Measurements from ENCODE around the gene HOXD9.

The HOXD9 gene

GRCh38 chr2:176085861-176086771 lies 36.4 kb upstream of the HOXD9 start:
- peak; percentile 57 for DNase-seq

- DNase-seq = no peak
Observed at GRCh38 chr2:176087330-176088047, 35.0 kb upstream of the HOXD9 start.

- peak; percentile 54 for DNase-seq
Observed at GRCh38 chr2:176088048-176088936, 34.2 kb upstream of the HOXD9 start.

- DNase-seq = no peak
Observed at GRCh38 chr2:176088937-176089842, 33.3 kb upstream of the HOXD9 start.

GRCh38 chr2:176089843-176090395 lies 32.6 kb upstream of the HOXD9 start:
- no peak for DNase-seq

GRCh38 chr2:176090862-176091261 lies 31.7 kb upstream of the HOXD9 start:
- DNase-seq = no peak

- DNase-seq = no peak
Observed at GRCh38 chr2:176091329-176092258, 30.9 kb upstream of the HOXD9 start.

- DNase-seq = peak; percentile 30
Observed at GRCh38 chr2:176092270-176093144, 30.0 kb upstream of the HOXD9 start, which contains the start of gene HOXD13. Gene HOXD13 (plus strand): TSS chr2:176092721. CDS start chr2:176092891, 170 bp downstream.

GRCh38 chr2:176093145-176093897 lies 29.2 kb upstream of the HOXD9 start:
- DNase-seq = peak; percentile 16

GRCh38 chr2:176093898-176094249 lies 28.6 kb upstream of the HOXD9 start:
- no peak for DNase-seq

- no peak for DNase-seq
Observed at GRCh38 chr2:176094349-176094748, 28.2 kb upstream of the HOXD9 start.

GRCh38 chr2:176095421-176095820 lies 27.1 kb upstream of the HOXD9 start:
- no peak for DNase-seq

- no peak for DNase-seq
Observed at GRCh38 chr2:176096243-176096985, 26.1 kb upstream of the HOXD9 start.

GRCh38 chr2:176096986-176097819 lies 25.3 kb upstream of the HOXD9 start:
- peak; percentile 81 for DNase-seq

GRCh38 chr2:176097820-176098365 lies 24.6 kb upstream of the HOXD9 start:
- no peak for DNase-seq

GRCh38 chr2:176098366-176099158 lies 24.0 kb upstream of the HOXD9 start:
- DNase-seq = peak; percentile 42
